ENCODE measurements around the gene TADA2A.

The TADA2A gene

GRCh38 chr17:37406635-37407461 lies at the start of gene TADA2A, which contains the start of gene ACACA:
Gene TADA2A, plus strand, starts transcription at chr17:37406886. Its CDS starts 4,480 bp downstream, at chr17:37411366.
Gene ACACA, minus strand, starts transcription at chr17:37406836. Its CDS starts 537 bp downstream, at chr17:37406299.
- DNase-seq, result peak; percentile 83

GRCh38 chr17:37358098-37358829 lies 48.4 kb upstream of the TADA2A start:
- peak; percentile 66 for DNase-seq

GRCh38 chr17:37358830-37359681 lies 47.6 kb upstream of the TADA2A start:
- DNase-seq, result peak; percentile 94

GRCh38 chr17:37359682-37360188 lies 47.0 kb upstream of the TADA2A start:
- no peak for DNase-seq

- no peak for DNase-seq
These were observed 46.1 kb upstream of the TADA2A start for GRCh38 chr17:37360632-37361031.

- DNase-seq, result no peak
These were observed 45.1 kb upstream of the TADA2A start for GRCh38 chr17:37361543-37361942.

- no peak for DNase-seq
These were observed 41.1 kb upstream of the TADA2A start for GRCh38 chr17:37365589-37365988.

GRCh38 chr17:37368577-37368976 lies 38.1 kb upstream of the TADA2A start:
- DNase-seq, result no peak

GRCh38 chr17:37373530-37374159 lies 33.0 kb upstream of the TADA2A start:
- peak; percentile 70 for DNase-seq

GRCh38 chr17:37375706-37376105 lies 31.0 kb upstream of the TADA2A start, which contains the start of gene C17orf78:
Gene C17orf78, plus strand, starts transcription at chr17:37375985. Its CDS starts 108 bp downstream, at chr17:37376093.
- DNase-seq, result no peak

- no peak for DNase-seq
These were observed 24.6 kb upstream of the TADA2A start for GRCh38 chr17:37382056-37382455.

GRCh38 chr17:37384560-37385149 lies 22.0 kb upstream of the TADA2A start:
- no peak for DNase-seq

- no peak for DNase-seq
These were observed 21.2 kb upstream of the TADA2A start for GRCh38 chr17:37385474-37385990.

GRCh38 chr17:37386462-37386861 lies 20.2 kb upstream of the TADA2A start:
- DNase-seq, result no peak

- DNase-seq, result no peak
These were observed 18.4 kb upstream of the TADA2A start for GRCh38 chr17:37388266-37388665.

GRCh38 chr17:37389160-37389559 lies 17.5 kb upstream of the TADA2A start:
- no peak for DNase-seq

GRCh38 chr17:37391146-37391545 lies 15.5 kb upstream of the TADA2A start:
- DNase-seq, result no peak

- no peak for DNase-seq
These were observed 14.6 kb upstream of the TADA2A start for GRCh38 chr17:37392024-37392590.

- DNase-seq, result no peak
These were observed 13.3 kb upstream of the TADA2A start for GRCh38 chr17:37393352-37393751.

- DNase-seq, result no peak
These were observed 7.4 kb upstream of the TADA2A start for GRCh38 chr17:37399265-37399803.

GRCh38 chr17:37400505-37400904 lies 6.2 kb upstream of the TADA2A start:
- no peak for DNase-seq

All from stimulated activated CD8-positive, alpha-beta memory T cell treated with anti-CD3 and anti-CD28 coated beads, Interleukin-4, amount 100 ng/mL, for 48 hours (primary cell).